Measurements from ENCODE around the gene POP4. TPM values are rescaled to one million over a fixed set of nuclear protein-coding genes. Genes with fewer than 3 reads are reported as not detected.

Gene POP4
- total and polyA plus RNA-seq, 9 of the 15 experiments (the other 6 are each of a cell fraction or from before 2014, with no cell fraction given): 42.1 to 128 (median 99.0) TPM

GRCh38 chr19:29591670-29592069 lies 14.4 kb upstream of the POP4 start:
- Histone ChIP-seq H3K9me3 (replicated peaks; ENCODE audit: control insufficient read depth, insufficient read depth, low read depth, low read length) (no peaks in the 10 kb centered on the region), H3K79me2 (ENCODE audit: control insufficient read depth, insufficient read depth, low read length) (no peaks in the 10 kb centered on the region), H3K27ac (ENCODE audit: extremely low read depth, low read depth, low read length) (no peak overlapping the region), H3K4me2 (ENCODE audit: insufficient read depth, low read length) (no peak overlapping the region), H2AFZ (ENCODE audit: low read depth, low read length) (no peak overlapping the region), H3K27me3 (ENCODE audit: control insufficient read depth in 2 of 2, insufficient read depth in 2 of 2, low read length in 2 of 2) (peaks cover 8 to 22% of the 10 kb centered on the region in 2 experiments; a peak in 4 of 5 replicates), H4K20me1 (replicated peaks; ENCODE audit: control insufficient read depth, insufficient read depth, low read length) (peaks cover 3% of the 10 kb centered on the region; the same call in 1 of the 2 replicates), H3K9me1 (ENCODE audit: control insufficient read depth, insufficient read depth, low read length) (no peaks in the 10 kb centered on the region), H3K36me3 (ENCODE audit: control insufficient read depth, insufficient read depth, low read length) (no peaks in the 10 kb centered on the region), H3K9ac (ENCODE audit: insufficient read depth in 1 of 2, low read depth in 2 of 2, low read length in 2 of 2) (no peak overlapping the region), H3K4me3 (no peak overlapping the region), H3K4me1 (replicated peaks in 1 of 2; ENCODE audit: control insufficient read depth in 2 of 2, insufficient read depth in 2 of 2, low read length in 2 of 2) (peaks cover 0 to 7% of the 10 kb centered on the region in 2 experiments; a peak in 2 of 5 replicates)
- in situ Hi-C loops (cut with MboI) (loop anchor here (25.0 kb wide), 1 partner anchor 854 kb away; no protein-coding TSS in a partner anchor), intact Hi-C loops (cut with micrococcal nuclease) (no loop called here)
- no peak for DNase-seq (ENCODE audit: extremely low read depth in 1 of 4, low spot score in 3 of 4)
- FAIRE-seq: no peak
- ATAC-seq: no peak
- TF ChIP-seq PHF21A (IDR thresholded peaks at IDR 0.05; ENCODE audit: borderline replicate concordance, low read depth): no peak
- TF ChIP-seq ZNF717 (CRISPR knock-in tag; IDR thresholded peaks at IDR 0.05): no peak
- no peak for TF ChIP-seq ELK1 (CRISPR knock-in tag; IDR thresholded peaks at IDR 0.05)
- no peak for TF ChIP-seq ZBTB34 (CRISPR knock-in tag; IDR thresholded peaks at IDR 0.05)
- no peak for TF ChIP-seq PRPF4 (IDR thresholded peaks at IDR 0.05; ENCODE audit: insufficient read depth, low read depth, low read length, poor library complexity, severe bottlenecking)
- TF ChIP-seq SREBF1 (IDR thresholded peaks at IDR 0.05; ENCODE audit: borderline replicate concordance, low read depth, low read length): no peak
- TF ChIP-seq TBL1XR1 (IDR thresholded peaks at IDR 0.05; ENCODE audit: low read length in 2 of 2): no peak
- TF ChIP-seq DLX4 (CRISPR knock-in tag; IDR thresholded peaks at IDR 0.05): no peak
- no peak for TF ChIP-seq AFF4 (CRISPR knock-in tag; IDR thresholded peaks at IDR 0.05)
- TF ChIP-seq ZBTB12 (CRISPR knock-in tag; IDR thresholded peaks at IDR 0.05): no peak
- TF ChIP-seq TCF15 (CRISPR knock-in tag; IDR thresholded peaks at IDR 0.05): no peak
- CTCF ChIA-PET (ENCODE audit: low intra/inter-chr PET ratio): no interaction called here
- POLR2A ChIA-PET: no interaction called here
- WGBS (ENCODE audit: insufficient coverage, low coverage, missing lambda C conversion rate): 3% methylated on average over 3 of the region's 3 CpGs
- no TSS peak for BruUV-seq (replicated peaks)

Measured in K562 (cell line).